ENCODE data around the gene C5orf34.
"Not testable (repeated sequence)": the region's sequence is repeated elsewhere in the genome, so short reads cannot be mapped to it uniquely, and the experiment has no call there.

Gene C5orf34

GRCh38 chr5:43511062-43511461 is 3.9 kb downstream of the C5orf34 start:
- not testable (repeated sequence) for DNase-seq

GRCh38 chr5:43498581-43498980 is 16.4 kb downstream of the C5orf34 start:
- peak; percentile 56 for DNase-seq

GRCh38 chr5:43497311-43498104 is 17.4 kb downstream of the C5orf34 start:
- no peak for DNase-seq

- DNase-seq = no peak
These were observed 23.6 kb downstream of the C5orf34 start for GRCh38 chr5:43491326-43491725.

- no peak for DNase-seq
These were observed 28.6 kb downstream of the C5orf34 start for GRCh38 chr5:43486353-43486752.

- peak; percentile 83 for DNase-seq
These were observed 29.5 kb downstream of the C5orf34 start for GRCh38 chr5:43485406-43485805.

GRCh38 chr5:43484106-43484849 is 30.7 kb downstream of the C5orf34 start:
- peak; percentile 80 for DNase-seq

GRCh38 chr5:43483298-43484105 is 31.4 kb downstream of the C5orf34 start, which contains the start of gene TMEM267:
TSS of gene TMEM267 (minus strand) at chr5:43483865. CDS start at chr5:43453969, 29,896 bp downstream.
- DNase-seq = peak; percentile 90

- DNase-seq = no peak
These were observed 32.3 kb downstream of the C5orf34 start for GRCh38 chr5:43482490-43483297.

- no peak for DNase-seq
These were observed 45.1 kb downstream of the C5orf34 start for GRCh38 chr5:43469671-43470391.

GRCh38 chr5:43467100-43467499 is 47.8 kb downstream of the C5orf34 start:
- no peak for DNase-seq

- DNase-seq = not testable (repeated sequence)
These were observed 49.5 kb downstream of the C5orf34 start for GRCh38 chr5:43465455-43465854.

GRCh38 chr5:43461066-43461465 is 53.9 kb downstream of the C5orf34 start:
- DNase-seq = no peak

- DNase-seq = no peak
These were observed 58.4 kb downstream of the C5orf34 start for GRCh38 chr5:43456556-43456955.

GRCh38 chr5:43441575-43441974 is 73.4 kb downstream of the C5orf34 start:
- DNase-seq = not testable (repeated sequence)

GRCh38 chr5:43437062-43437660 is 77.8 kb downstream of the C5orf34 start:
- DNase-seq = peak; percentile 16

All from MV-4-11 (cell line).